Astrocyte (in vitro differentiated cells and primary cell): ENCODE data around the gene NXN. TPM values are rescaled to one million over a fixed set of nuclear protein-coding genes. Genes with fewer than 3 reads are reported as not detected.

Source experiments
- DNase-seq: peaks from one replicate; pipeline ENCODE4 v3.0.0-alpha.2; 2010; ENCODE audit warnings: low read depth
- FAIRE-seq: peaks from 2 replicates; lab custom pipeline; 2011; peaks lifted over from hg19 to GRCh38; lab: Jason Lieb, UNC
- H2AFZ ChIP-seq: 2 replicates; pipeline ENCODE4 v1.6.0; 2012; ENCODE audit warnings: low read depth, low read length, inconsistent platforms
- H3K27ac ChIP-seq: 2 replicates; pipeline ENCODE4 v1.5.1; 2011; ENCODE audit warnings: low read depth, low read length, inconsistent platforms
- H3K27me3 ChIP-seq: 2 replicates; pipeline ENCODE4 v1.6.0; 2011; ENCODE audit warnings: low read length, inconsistent platforms; ENCODE audit not compliant: insufficient read depth
- H3K36me3 ChIP-seq: 2 replicates; pipeline ENCODE4 v1.5.1; 2011; ENCODE audit warnings: low read length, inconsistent platforms; ENCODE audit not compliant: insufficient read depth
- H3K4me1 ChIP-seq: 2 replicates; pipeline ENCODE4 v1.5.1; 2011; ENCODE audit warnings: low read length, inconsistent platforms; ENCODE audit not compliant: insufficient read depth
- H3K4me2 ChIP-seq: 2 replicates; pipeline ENCODE4 v1.6.0; 2012; ENCODE audit warnings: low read length, inconsistent platforms
- H3K4me3 ChIP-seq: 2 replicates; pipeline ENCODE4 v1.5.1; 2011; ENCODE audit warnings: low read depth, mild to moderate bottlenecking, low read length, inconsistent platforms; ENCODE audit not compliant: insufficient read depth
- H3K79me2 ChIP-seq: 2 replicates; pipeline ENCODE4 v1.6.0; 2012; ENCODE audit warnings: mild to moderate bottlenecking, low read length, inconsistent platforms; ENCODE audit not compliant: insufficient read depth
- H3K9ac ChIP-seq: 2 replicates; pipeline ENCODE4 v1.6.0; 2012; ENCODE audit warnings: mild to moderate bottlenecking, low read length, inconsistent platforms
- H3K9me3 ChIP-seq: 2 replicates; pipeline ENCODE4 v1.5.1; 2012; ENCODE audit warnings: low read depth, mild to moderate bottlenecking, low read length, inconsistent platforms; ENCODE audit not compliant: insufficient read depth
- H4K20me1 ChIP-seq: 2 replicates; pipeline ENCODE4 v1.6.0; 2012; ENCODE audit warnings: low read length, inconsistent platforms; ENCODE audit not compliant: insufficient read depth
- H3K27ac Mint-ChIP-seq: one replicate; pipeline ENCODE4 v1.8.0; 2021; ENCODE audit warnings: mild to moderate bottlenecking, mixed read lengths; ENCODE audit not compliant: unreplicated experiment
- H3K27me3 Mint-ChIP-seq: one replicate; pipeline ENCODE4 v1.8.0; 2021; ENCODE audit warnings: low read depth, mixed read lengths; ENCODE audit not compliant: unreplicated experiment
- H3K36me3 Mint-ChIP-seq: one replicate; pipeline ENCODE4 v1.8.0; 2021; ENCODE audit warnings: low read depth, mixed read lengths; ENCODE audit not compliant: unreplicated experiment
- H3K4me1 Mint-ChIP-seq: one replicate; pipeline ENCODE4 v1.8.0; 2021; ENCODE audit warnings: low read depth, mixed read lengths; ENCODE audit not compliant: unreplicated experiment
- H3K4me3 Mint-ChIP-seq: one replicate; pipeline ENCODE4 v1.8.0; 2021; ENCODE audit warnings: mild to moderate bottlenecking, moderate library complexity, mixed read lengths; ENCODE audit not compliant: unreplicated experiment
- H3K9me3 Mint-ChIP-seq: one replicate; pipeline ENCODE4 v1.8.0; 2021; ENCODE audit warnings: mild to moderate bottlenecking, mixed read lengths; ENCODE audit not compliant: unreplicated experiment
- EZH2 ChIP-seq: IDR thresholded peaks from 2 replicates; pipeline ENCODE4 v1.6.1; 2012; ENCODE audit warnings: mild to moderate bottlenecking, low read length, inconsistent platforms; ENCODE audit not compliant: insufficient read depth
- total RNA-seq: library from RNA; stranded (reverse); gene quantifications from 2 replicates; pipeline ENCODE4 v1.2.1, GENCODE V29; 2021
- TF ChIP-seq, protein P1 (sequence below): IDR thresholded peaks from 2 replicates; pipeline ENCODE4 v1.5.1; 2011; ENCODE audit warnings: low read depth, mild to moderate bottlenecking, inconsistent platforms, low read length, moderate library complexity; ENCODE audit not compliant: insufficient read depth

The NXN gene
- total RNA-seq, 1 donor from 2014 or later, result 104 TPM

DNA sequence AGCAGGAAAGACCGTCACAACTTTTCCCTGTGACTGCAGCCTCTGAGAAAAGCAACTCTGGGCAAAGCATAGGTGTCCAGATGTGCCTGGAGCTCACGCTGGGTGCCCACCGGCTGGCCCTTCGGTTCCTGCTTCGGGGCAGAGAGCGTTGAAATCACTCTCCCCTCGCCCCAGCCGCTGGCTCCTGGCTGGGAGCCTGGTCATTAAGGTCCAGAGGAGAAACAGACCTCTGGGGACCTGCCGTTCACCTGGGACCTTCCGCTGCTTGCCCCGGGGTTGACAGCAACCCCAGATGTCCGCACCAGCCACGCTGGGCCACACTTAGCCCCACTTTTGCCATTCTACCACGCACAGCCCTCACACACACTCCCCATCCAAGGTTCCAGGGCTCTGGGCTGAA, 184.3 kb downstream of the NXN start:
- Histone ChIP-seq H3K79me2 (peaks cover 3% of the 10 kb centered on the region), H3K27me3 (no peaks in the 10 kb centered on the region), H3K4me2 (peak overlapping the region; percentile 68), H4K20me1 (peaks cover 23% of the 10 kb centered on the region), H3K36me3 (peaks cover 12% of the 10 kb centered on the region), H3K27ac (no peak overlapping the region), H3K9ac (peak overlapping the region; percentile 19), H3K9me3 (no peaks in the 10 kb centered on the region), H3K4me3 (no peak overlapping the region), H2AFZ (no peak overlapping the region), H3K4me1 (peaks cover 16% of the 10 kb centered on the region)
- Mint-ChIP-seq H3K4me1 (peaks cover 18% of the 10 kb centered on the region), H3K4me3 (no peak overlapping the region), H3K36me3 (peaks cover 30% of the 10 kb centered on the region), H3K27me3 (no peaks in the 10 kb centered on the region), H3K9me3 (no peaks in the 10 kb centered on the region), H3K27ac (peak overlapping the region; percentile 41)
- FAIRE-seq (no peak), DNase-seq (no peak)
- TF ChIP-seq, protein P1, sequence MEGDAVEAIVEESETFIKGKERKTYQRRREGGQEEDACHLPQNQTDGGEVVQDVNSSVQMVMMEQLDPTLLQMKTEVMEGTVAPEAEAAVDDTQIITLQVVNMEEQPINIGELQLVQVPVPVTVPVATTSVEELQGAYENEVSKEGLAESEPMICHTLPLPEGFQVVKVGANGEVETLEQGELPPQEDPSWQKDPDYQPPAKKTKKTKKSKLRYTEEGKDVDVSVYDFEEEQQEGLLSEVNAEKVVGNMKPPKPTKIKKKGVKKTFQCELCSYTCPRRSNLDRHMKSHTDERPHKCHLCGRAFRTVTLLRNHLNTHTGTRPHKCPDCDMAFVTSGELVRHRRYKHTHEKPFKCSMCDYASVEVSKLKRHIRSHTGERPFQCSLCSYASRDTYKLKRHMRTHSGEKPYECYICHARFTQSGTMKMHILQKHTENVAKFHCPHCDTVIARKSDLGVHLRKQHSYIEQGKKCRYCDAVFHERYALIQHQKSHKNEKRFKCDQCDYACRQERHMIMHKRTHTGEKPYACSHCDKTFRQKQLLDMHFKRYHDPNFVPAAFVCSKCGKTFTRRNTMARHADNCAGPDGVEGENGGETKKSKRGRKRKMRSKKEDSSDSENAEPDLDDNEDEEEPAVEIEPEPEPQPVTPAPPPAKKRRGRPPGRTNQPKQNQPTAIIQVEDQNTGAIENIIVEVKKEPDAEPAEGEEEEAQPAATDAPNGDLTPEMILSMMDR, result no peak
- TF ChIP-seq EZH2, result no peak

DNA sequence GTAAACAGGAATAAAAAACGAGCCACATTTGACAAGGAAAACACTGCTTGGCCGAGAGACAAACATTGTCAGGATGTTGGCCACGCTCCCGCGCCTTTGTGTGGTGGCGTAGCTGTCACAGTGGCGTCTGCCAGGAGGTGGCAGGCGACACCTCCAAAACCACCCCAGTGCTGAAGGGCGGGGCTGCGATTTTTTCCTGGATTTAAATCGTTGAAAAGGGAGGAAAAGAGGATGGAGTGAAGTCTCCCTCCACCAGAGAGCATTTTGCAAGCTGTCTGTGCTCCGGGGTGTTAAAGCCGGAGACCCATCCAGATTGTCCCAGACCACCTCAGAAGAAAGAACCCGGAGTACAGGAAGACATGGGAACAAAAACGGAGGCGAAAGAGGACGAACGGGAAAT, 184.7 kb downstream of the NXN start:
- H4K20me1 ChIP-seq, result peaks cover 23% of the 10 kb centered on the region
- FAIRE-seq, result peak; percentile 80
- H3K36me3 ChIP-seq, result peaks cover 9% of the 10 kb centered on the region
- no peaks in the 10 kb centered on the region for H3K9me3 ChIP-seq
- peak overlapping the region; percentile 19 for H3K9ac ChIP-seq
- H3K27me3 Mint-ChIP-seq, result no peaks in the 10 kb centered on the region
- no peak overlapping the region for H3K4me3 ChIP-seq
- H3K27ac Mint-ChIP-seq, result peak overlapping the region; percentile 29
- DNase-seq, result peak; percentile 36
- no peaks in the 10 kb centered on the region for H3K9me3 Mint-ChIP-seq
- peaks cover 16% of the 10 kb centered on the region for H3K4me1 ChIP-seq
- no peak for TF ChIP-seq EZH2
- TF ChIP-seq, protein P1, result peak; percentile 65
- H2AFZ ChIP-seq, result no peak overlapping the region
- H3K36me3 Mint-ChIP-seq, result peaks cover 30% of the 10 kb centered on the region
- peaks cover 3% of the 10 kb centered on the region for H3K79me2 ChIP-seq
- no peak overlapping the region for H3K4me3 Mint-ChIP-seq
- H3K4me2 ChIP-seq, result peak overlapping the region; percentile 68
- H3K27me3 ChIP-seq, result no peaks in the 10 kb centered on the region
- no peak overlapping the region for H3K27ac ChIP-seq
- peaks cover 18% of the 10 kb centered on the region for H3K4me1 Mint-ChIP-seq

DNA sequence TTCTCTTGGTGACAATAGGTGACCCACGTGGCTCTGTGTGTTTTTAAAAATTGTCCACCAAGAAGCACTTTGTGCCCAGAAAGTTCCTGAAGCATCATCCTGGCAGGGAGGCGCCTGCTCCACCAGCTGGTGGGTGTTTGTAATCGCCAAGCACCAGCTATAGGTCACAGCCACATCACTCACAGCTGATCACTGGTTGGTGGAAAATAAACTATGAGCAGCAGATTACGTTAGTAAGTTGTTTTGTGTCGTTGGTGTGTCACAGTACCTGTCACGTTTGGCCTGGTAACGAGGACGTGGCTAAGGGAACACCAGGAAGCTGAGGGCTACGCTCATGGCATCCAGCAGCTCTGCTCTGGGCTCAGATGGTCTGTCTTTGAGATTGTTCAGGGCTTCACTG, 187.3 kb downstream of the NXN start:
- Histone ChIP-seq H3K9ac (no peak overlapping the region), H3K9me3 (no peaks in the 10 kb centered on the region), H4K20me1 (peaks cover 23% of the 10 kb centered on the region), H3K27ac (no peak overlapping the region), H3K27me3 (no peaks in the 10 kb centered on the region), H2AFZ (no peak overlapping the region), H3K4me1 (peaks cover 16% of the 10 kb centered on the region), H3K4me3 (no peak overlapping the region), H3K4me2 (no peak overlapping the region), H3K79me2 (peaks cover 11% of the 10 kb centered on the region), H3K36me3 (peaks cover 17% of the 10 kb centered on the region)
- Mint-ChIP-seq H3K36me3 (peaks cover 26% of the 10 kb centered on the region), H3K9me3 (no peaks in the 10 kb centered on the region), H3K27ac (peak overlapping the region; percentile 89), H3K4me3 (no peak overlapping the region), H3K4me1 (peaks cover 18% of the 10 kb centered on the region), H3K27me3 (no peaks in the 10 kb centered on the region)
- DNase-seq, result no peak
- FAIRE-seq, result no peak
- no peak for TF ChIP-seq EZH2
- TF ChIP-seq, protein P1, result no peak
